Ishikawa (cell line): ENCODE measurements around the gene LETM1.

Experiments used
- EP300 ChIP-seq: IDR thresholded peaks from 2 replicates; pipeline ENCODE4 v1.6.1; 2012; ENCODE audit warnings: borderline replicate concordance
- NFIC ChIP-seq: IDR thresholded peaks from 2 replicates; pipeline ENCODE4 v1.6.1; 2012
- RAD21 ChIP-seq: IDR thresholded peaks from 2 replicates; pipeline ENCODE4 v1.6.1; 2012; ENCODE audit warnings: low read depth
- REST ChIP-seq: IDR thresholded peaks from 2 replicates; pipeline ENCODE4 v1.6.1; 2012; ENCODE audit warnings: low read depth, mild to moderate bottlenecking
- USF1 ChIP-seq: IDR thresholded peaks from 2 replicates; pipeline ENCODE4 v1.6.1; 2012
- YY1 ChIP-seq: IDR thresholded peaks from 2 replicates; pipeline ENCODE4 v1.6.1; 2012; ENCODE audit warnings: low read depth

GRCh38 chr4:1801286-1801958 lies 54.5 kb downstream of the LETM1 start:
- TF ChIP-seq RAD21: no peak
- TF ChIP-seq YY1: no peak
- no peak for TF ChIP-seq USF1
- no peak for TF ChIP-seq EP300
- no peak for TF ChIP-seq NFIC
- TF ChIP-seq REST: no peak
